Ishikawa (cell line): ENCODE results near the gene CCDC187.
A peak's percentile ranks its signal among the peaks of the same experiment; 100 is the strongest.

Source experiments
- CEBPB ChIP-seq: IDR thresholded peaks from 2 replicates; pipeline ENCODE4 v1.6.1; 2012
- CREB1 ChIP-seq: IDR thresholded peaks from 2 replicates; pipeline ENCODE4 v1.6.1; 2012; ENCODE audit warnings: low read depth
- EGR1 ChIP-seq: IDR thresholded peaks from 2 replicates; pipeline ENCODE4 v1.6.1; 2012
- EP300 ChIP-seq: IDR thresholded peaks from 2 replicates; pipeline ENCODE4 v1.6.1; 2012; ENCODE audit warnings: borderline replicate concordance
- FOXM1 ChIP-seq: IDR thresholded peaks from 2 replicates; pipeline ENCODE4 v1.6.1; 2012; ENCODE audit warnings: low read depth, borderline replicate concordance
- NFIC ChIP-seq: IDR thresholded peaks from 2 replicates; pipeline ENCODE4 v1.6.1; 2012
- RAD21 ChIP-seq: IDR thresholded peaks from 2 replicates; pipeline ENCODE4 v1.6.1; 2012; ENCODE audit warnings: low read depth
- TAF1 ChIP-seq: IDR thresholded peaks from 2 replicates; pipeline ENCODE4 v1.6.1; 2012; ENCODE audit warnings: low read depth, mild to moderate bottlenecking
- TCF12 ChIP-seq: IDR thresholded peaks from 2 replicates; pipeline ENCODE4 v1.6.1; 2012; ENCODE audit warnings: low read depth
- TEAD4 ChIP-seq: IDR thresholded peaks from 2 replicates; pipeline ENCODE4 v1.6.1; 2012
- YY1 ChIP-seq: IDR thresholded peaks from 2 replicates; pipeline ENCODE4 v1.6.1; 2012; ENCODE audit warnings: low read depth
- ZBTB7A ChIP-seq: IDR thresholded peaks from 2 replicates; pipeline ENCODE4 v1.6.1; 2012; ENCODE audit warnings: low read depth
- TF ChIP-seq, protein P1 (sequence below): IDR thresholded peaks from 2 replicates; pipeline ENCODE4 v1.6.1; 2012
- TF ChIP-seq, protein P2 (sequence below): IDR thresholded peaks from 2 replicates; pipeline ENCODE4 v1.6.1; 2012; ENCODE audit warnings: low read depth, mild to moderate bottlenecking
- TF ChIP-seq, protein P3 (sequence below): IDR thresholded peaks from 2 replicates; pipeline ENCODE4 v1.6.1; 2012

CCDC187 gene

DNA sequence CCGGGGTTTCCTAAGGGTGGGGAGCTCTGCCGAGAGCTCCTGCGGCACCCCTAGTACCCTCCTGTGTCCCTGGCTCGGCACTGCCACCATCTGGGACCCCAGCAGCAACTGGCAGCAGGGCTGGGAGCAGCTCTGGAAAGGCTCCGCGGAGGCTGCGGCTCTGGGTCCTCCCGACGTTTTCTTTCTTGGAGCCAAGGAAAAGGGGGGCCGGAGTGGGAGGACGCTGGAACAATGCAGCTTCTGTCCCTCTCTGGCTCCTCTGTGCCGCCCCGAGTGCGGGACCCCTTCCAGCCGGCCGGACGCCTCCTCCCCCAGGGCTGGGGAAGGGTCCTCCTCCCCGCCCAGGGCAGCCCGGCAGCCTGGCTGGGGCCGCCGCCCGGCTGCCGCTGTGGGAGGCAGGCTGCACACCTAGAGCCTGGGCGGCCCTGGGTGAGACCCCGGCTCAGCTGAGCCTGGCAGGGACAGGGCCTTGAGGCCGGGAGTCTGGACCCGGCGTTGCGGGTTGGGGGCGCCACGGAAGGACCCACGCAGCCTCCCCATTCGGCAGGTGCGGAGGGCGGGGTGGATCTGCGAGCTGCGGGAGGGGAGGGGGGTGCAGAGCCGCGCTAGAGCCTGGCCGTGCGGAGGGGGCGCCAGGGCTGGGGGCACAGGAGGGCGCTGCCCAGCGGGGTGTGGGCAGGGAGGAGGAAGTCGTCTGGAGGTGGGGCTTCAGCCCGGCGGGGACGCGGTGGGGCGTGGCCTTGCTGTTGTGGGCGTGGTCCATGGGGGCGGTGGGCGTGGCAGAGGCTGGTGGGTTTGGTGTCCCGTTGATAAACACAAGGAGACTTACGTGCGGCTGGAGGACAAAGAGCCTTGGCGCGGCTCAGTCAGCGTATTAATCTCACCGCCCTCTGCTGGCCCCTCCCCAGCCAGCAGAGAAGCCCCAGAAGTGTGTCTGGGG lies 38.6 kb upstream of the CCDC187 start:
- TF ChIP-seq RAD21, result no peak
- TF ChIP-seq, protein P1, sequence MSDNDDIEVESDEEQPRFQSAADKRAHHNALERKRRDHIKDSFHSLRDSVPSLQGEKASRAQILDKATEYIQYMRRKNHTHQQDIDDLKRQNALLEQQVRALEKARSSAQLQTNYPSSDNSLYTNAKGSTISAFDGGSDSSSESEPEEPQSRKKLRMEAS, result no peak
- TF ChIP-seq FOXM1, result no peak
- TF ChIP-seq EP300, result no peak
- TF ChIP-seq ZBTB7A, result peak; percentile 80; the same call in 1 of the 2 replicates
- TF ChIP-seq, protein P2, sequence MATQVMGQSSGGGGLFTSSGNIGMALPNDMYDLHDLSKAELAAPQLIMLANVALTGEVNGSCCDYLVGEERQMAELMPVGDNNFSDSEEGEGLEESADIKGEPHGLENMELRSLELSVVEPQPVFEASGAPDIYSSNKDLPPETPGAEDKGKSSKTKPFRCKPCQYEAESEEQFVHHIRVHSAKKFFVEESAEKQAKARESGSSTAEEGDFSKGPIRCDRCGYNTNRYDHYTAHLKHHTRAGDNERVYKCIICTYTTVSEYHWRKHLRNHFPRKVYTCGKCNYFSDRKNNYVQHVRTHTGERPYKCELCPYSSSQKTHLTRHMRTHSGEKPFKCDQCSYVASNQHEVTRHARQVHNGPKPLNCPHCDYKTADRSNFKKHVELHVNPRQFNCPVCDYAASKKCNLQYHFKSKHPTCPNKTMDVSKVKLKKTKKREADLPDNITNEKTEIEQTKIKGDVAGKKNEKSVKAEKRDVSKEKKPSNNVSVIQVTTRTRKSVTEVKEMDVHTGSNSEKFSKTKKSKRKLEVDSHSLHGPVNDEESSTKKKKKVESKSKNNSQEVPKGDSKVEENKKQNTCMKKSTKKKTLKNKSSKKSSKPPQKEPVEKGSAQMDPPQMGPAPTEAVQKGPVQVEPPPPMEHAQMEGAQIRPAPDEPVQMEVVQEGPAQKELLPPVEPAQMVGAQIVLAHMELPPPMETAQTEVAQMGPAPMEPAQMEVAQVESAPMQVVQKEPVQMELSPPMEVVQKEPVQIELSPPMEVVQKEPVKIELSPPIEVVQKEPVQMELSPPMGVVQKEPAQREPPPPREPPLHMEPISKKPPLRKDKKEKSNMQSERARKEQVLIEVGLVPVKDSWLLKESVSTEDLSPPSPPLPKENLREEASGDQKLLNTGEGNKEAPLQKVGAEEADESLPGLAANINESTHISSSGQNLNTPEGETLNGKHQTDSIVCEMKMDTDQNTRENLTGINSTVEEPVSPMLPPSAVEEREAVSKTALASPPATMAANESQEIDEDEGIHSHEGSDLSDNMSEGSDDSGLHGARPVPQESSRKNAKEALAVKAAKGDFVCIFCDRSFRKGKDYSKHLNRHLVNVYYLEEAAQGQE, result no peak
- peak; percentile 77 for TF ChIP-seq EGR1
- no peak for TF ChIP-seq CREB1
- TF ChIP-seq NFIC, result no peak
- TF ChIP-seq, protein P3, sequence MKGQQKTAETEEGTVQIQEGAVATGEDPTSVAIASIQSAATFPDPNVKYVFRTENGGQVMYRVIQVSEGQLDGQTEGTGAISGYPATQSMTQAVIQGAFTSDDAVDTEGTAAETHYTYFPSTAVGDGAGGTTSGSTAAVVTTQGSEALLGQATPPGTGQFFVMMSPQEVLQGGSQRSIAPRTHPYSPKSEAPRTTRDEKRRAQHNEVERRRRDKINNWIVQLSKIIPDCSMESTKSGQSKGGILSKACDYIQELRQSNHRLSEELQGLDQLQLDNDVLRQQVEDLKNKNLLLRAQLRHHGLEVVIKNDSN, result no peak

DNA sequence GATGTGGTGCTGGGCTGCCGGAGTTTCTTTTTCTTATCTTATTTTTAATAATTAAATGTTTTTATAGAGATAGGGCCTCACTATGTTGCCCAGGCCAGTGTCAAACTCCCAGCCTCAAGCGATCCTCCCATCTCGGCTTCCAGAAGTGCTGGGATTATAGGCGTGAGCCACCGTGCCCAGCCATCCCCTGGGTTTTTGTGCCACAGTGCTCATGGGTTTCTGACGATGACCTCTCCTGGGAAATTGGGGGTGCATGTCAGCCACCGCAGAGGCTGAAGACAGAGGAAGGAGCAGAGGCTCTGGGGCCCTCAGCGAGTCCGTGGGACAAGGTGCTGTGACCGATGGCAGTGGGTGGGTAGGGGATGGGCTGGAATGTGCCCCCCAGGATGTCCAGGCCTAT lies 37.9 kb upstream of the CCDC187 start:
- TF ChIP-seq EGR1 (no peak), CREB1 (no peak), RAD21 (no peak), NFIC (no peak)

DNA sequence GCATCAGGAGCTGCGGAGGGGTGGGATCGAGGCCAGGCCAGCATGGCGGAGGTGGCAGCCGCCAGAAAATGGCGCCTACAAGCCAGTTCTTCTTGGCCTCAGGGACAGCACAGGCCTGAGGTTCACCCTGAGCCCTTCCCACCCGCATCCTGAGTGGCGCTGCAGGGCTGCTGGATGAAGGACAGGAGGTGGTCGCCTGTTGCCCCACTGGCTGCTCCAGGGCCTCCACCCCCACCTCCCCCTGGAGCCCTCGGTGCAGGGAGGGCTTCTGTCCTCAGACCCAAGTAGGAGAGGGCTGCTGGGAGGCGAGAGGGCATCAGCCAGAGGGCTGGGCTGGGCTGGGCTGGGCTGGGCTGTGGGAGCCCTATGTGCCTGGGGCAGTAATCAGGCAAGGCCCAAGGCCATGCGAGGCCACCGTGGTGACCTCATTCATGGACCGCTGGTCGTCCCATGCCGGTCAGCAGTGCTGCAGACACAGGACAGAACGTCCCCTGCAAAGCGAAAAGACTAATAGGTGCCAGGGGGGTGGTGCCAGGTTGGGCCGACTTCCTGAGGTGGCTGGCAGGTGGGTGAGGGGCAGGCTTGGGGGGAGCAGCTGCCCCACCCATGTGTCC lies 37.3 kb upstream of the CCDC187 start:
- TF ChIP-seq ZBTB7A (no peak), RAD21 (no peak), EGR1 (no peak), CEBPB (no peak), YY1 (no peak)
- TF ChIP-seq, protein P3, result no peak

DNA sequence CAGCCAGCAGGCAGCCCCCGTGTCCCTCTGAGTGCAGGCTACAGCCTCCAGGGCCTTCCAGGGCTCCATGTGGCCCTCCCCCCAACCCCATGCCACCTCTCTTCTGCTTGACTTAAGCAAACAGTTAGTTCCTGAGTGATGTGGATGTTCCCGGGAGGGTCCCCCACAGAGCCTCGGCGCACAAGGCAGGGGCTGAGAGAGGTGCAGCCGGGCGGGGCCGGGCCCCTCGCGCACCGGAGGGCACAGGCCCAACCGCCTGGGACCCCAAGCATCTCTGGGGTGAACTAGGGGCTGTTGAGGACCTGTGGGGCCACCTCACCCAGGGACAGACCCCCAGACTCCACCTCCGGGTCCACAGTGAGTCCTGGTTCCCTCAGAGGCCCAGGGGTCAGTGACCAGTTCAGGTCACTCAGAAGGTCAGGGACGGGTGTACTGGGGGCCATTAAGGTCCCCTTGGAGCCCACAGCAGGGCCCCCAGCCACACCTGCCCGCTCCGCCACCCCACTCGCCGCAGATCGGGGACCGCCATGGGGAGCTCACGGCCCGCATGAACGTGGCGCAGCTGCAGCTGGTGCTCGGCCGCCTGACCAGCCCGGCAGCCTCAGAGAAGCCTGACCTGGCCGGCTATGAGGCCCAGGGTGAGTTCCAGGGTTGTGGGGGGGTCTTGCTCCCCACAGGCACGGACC lies 36.6 kb upstream of the CCDC187 start:
- TF ChIP-seq ZBTB7A (no peak), TEAD4 (no peak), EP300 (no peak), RAD21 (no peak), TAF1 (no peak), EGR1 (no peak), CEBPB (no peak), TCF12 (no peak), NFIC (no peak), CREB1 (no peak), FOXM1 (no peak), YY1 (no peak)
- TF ChIP-seq, protein P3, result no peak
- TF ChIP-seq, protein P2, result no peak
- TF ChIP-seq, protein P1, result no peak

DNA sequence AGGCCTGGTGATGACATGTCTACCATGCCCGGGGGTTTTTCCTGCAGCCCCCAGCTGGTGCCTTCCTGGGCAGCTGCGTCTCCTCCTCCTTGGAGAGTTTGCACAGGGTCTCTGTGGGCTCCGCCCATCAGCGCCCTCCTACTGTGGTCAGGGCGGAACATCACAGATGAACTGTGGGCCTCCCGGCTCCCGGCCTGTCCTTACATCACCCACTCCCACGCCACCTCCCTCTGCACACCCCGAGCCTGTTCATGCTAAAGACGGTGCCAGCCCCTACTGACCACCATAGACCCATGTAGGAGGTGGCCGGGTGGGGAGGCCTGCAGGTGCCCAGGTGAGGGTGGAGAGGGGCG lies 36.0 kb upstream of the CCDC187 start:
- no peak for TF ChIP-seq ZBTB7A
- no peak for TF ChIP-seq CEBPB
- no peak for TF ChIP-seq NFIC
- no peak for TF ChIP-seq YY1
- TF ChIP-seq EGR1, result no peak
- no peak for TF ChIP-seq TAF1
- no peak for TF ChIP-seq TCF12
